ENCODE measurements around the gene PREPL.

Gene PREPL

DNA sequence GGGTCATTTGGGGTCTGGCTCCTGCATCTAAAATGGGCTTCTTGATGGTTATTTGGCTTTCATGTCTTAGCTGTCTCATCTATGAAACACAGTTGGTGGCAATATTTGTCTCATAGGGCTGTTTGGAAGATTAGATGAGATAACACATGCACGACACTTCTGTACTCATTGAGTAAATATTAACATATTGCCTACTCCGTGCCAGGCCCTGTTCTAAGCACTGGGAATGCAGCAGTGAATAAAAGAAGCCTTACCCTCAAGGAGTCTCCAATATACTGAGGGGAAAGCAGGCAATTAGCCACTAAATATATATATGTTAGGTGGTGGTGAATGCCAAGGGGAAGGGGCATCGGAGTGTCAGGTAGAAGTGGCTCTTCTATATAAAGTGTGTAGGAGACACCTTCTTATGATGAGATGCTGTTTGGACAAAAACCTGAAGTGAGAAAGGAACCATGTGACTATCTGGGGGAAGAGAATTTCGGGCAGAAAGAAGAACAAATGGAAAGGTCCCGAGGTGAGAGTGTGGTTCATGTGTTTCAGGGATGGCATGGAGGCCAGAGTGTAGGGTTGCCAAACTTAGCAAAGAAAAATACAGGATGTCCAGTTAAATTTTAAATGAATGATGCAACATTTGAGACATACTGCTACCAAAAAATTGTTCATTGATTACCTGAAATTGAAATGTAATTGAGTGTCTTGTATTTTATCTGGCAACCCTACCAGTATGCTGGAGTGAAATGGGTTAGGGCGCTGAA is 74.2 kb downstream of the PREPL start:
- no peak for DNase-seq (ENCODE audit: low read depth)
- no peak for TF ChIP-seq CTCF (IDR thresholded peaks at IDR 0.05; ENCODE audit: insufficient read depth, low read depth, low read length, missing control alignments)
- no peak overlapping the region for H3K4me3 ChIP-seq (ENCODE audit: low read depth, low read length)

- no peak overlapping the region for H3K4me3 ChIP-seq (ENCODE audit: low read depth, low read length)
- no peak for DNase-seq (ENCODE audit: low read depth)
- TF ChIP-seq CTCF (IDR thresholded peaks at IDR 0.05; ENCODE audit: insufficient read depth, low read depth, low read length, missing control alignments) = no peak
Observed at GRCh38 chr2:44286119-44286883, 75.0 kb downstream of the PREPL start.

DNA sequence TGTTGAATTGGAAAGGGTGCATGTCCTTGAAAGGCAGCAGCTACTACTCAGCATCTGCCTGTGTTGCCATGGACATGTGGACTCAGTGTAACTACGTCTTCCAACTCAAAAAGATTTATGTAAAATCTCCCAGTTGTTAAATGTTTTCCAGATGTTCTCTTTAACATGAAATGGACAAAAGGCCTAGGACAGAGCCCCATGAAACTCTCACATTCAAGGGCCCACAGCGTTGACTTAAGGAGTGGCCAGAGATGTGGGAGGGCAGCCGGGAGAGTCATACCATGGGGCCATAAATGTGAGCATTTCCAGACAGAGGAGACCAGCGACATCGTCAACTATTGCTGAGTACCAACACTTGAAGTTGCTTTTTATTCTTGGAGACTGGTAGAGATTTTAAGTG is 76.1 kb downstream of the PREPL start:
- no peak for DNase-seq (ENCODE audit: low read depth)
- TF ChIP-seq CTCF (IDR thresholded peaks at IDR 0.05; ENCODE audit: insufficient read depth, low read depth, low read length, missing control alignments) = no peak
- no peak overlapping the region for H3K4me3 ChIP-seq (ENCODE audit: low read depth, low read length)

- no peak for TF ChIP-seq CTCF (IDR thresholded peaks at IDR 0.05; ENCODE audit: insufficient read depth, low read depth, low read length, missing control alignments)
- DNase-seq (ENCODE audit: low read depth) = no peak
- no peak overlapping the region for H3K4me3 ChIP-seq (ENCODE audit: low read depth, low read length)
Observed at GRCh38 chr2:44283116-44283666, 78.1 kb downstream of the PREPL start.

DNA sequence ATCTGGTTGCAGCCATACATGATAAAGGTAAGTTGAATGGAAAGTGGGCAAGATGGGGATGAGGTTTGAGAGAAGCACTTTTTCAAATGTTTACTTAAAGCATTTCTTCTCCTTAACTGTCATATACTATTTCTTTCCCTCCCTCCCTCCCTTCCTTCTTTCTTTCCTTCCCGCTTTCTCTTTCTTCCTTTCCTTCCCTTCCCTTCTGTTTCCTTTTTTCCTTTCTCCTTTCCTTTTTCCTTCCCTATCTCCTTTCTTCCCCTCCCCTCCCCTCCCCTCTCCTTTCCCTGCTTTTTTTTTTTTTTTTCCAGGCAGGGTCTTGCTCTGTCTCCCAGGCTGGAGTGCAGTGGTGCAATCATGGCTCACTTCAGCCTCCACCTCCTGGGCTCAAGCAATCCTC is 80.4 kb downstream of the PREPL start:
- TF ChIP-seq CTCF (IDR thresholded peaks at IDR 0.05; ENCODE audit: insufficient read depth, low read depth, low read length, missing control alignments) = no peak
- H3K4me3 ChIP-seq (ENCODE audit: low read depth, low read length) = no peak overlapping the region
- no peak for DNase-seq (ENCODE audit: low read depth)

DNA sequence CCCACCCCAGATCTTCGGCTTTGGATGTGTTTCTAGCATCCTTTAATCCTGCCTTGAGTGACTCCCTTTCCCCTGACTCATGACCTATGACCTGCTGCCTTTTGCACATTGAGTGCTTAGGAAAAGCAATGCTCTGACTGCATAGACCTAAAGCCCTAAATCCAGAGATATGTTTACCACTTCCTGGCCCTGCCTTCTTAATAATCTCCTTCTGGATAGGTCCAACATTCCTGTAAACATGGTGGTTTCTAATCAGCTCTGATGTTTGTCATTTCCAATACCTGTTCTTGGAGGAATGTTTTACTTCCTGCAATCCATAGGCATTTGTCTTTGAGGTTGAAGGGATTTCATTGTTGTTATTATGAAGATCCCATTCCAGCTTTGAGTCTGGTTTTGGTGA is 83.8 kb downstream of the PREPL start:
- H3K4me3 ChIP-seq (ENCODE audit: low read depth, low read length) = no peak overlapping the region
- TF ChIP-seq CTCF (IDR thresholded peaks at IDR 0.05; ENCODE audit: insufficient read depth, low read depth, low read length, missing control alignments) = no peak
- no peak for DNase-seq (ENCODE audit: low read depth)

Data from GM12865 (cell line).